Fibroblast of lung (primary cell): ENCODE results near the gene SLC25A5. TPM values are rescaled to one million over a fixed set of nuclear protein-coding genes. Genes with fewer than 3 reads are reported as not detected.

ENCODE experiments used
- DNase-seq, 2 donors: peaks; one replicate each; pipeline versions ENCODE4 v3.0.0 to v3.0.0-alpha.2; 2010; ENCODE audit warnings: low read depth in 2 of 2
- H2AFZ ChIP-seq: 2 replicates; pipeline ENCODE4 v1.5.1; 2012; ENCODE audit warnings: low read length, control low read depth, inconsistent platforms
- H3K27ac ChIP-seq: 2 replicates; pipeline ENCODE4 v1.5.1; 2011; ENCODE audit warnings: low read length, control low read depth; ENCODE audit not compliant: insufficient read depth
- H3K27me3 ChIP-seq: 2 replicates; pipeline ENCODE4 v1.5.1; 2011; ENCODE audit warnings: mild to moderate bottlenecking, low read length; ENCODE audit not compliant: control insufficient read depth, insufficient read depth
- H3K36me3 ChIP-seq: 2 replicates; pipeline ENCODE4 v1.5.1; 2011; ENCODE audit warnings: low read length; ENCODE audit not compliant: control insufficient read depth, insufficient read depth
- H3K4me1 ChIP-seq: 2 replicates; pipeline ENCODE4 v1.5.1; 2011; ENCODE audit warnings: low read length; ENCODE audit not compliant: control insufficient read depth, insufficient read depth; ENCODE audit errors: extremely low read depth
- H3K4me2 ChIP-seq: 2 replicates; pipeline ENCODE4 v1.5.1; 2011; ENCODE audit warnings: low read length, control low read depth; ENCODE audit not compliant: insufficient read depth; ENCODE audit errors: extremely low read depth
- H3K4me3 ChIP-seq, 4 experiments: fragments of 200-600 bp in 1 of 4; sonication (generic) in 1 of 4; replicated peaks in 1 of 4; 2 replicates each; pipeline ENCODE4 v1.5.1; 2011 to 2016; ENCODE audit warnings: low read length in 4 of 4, low read depth in 3 of 4, mild to moderate bottlenecking in 3 of 4, control low read depth in 2 of 4, inconsistent platforms in 1 of 4, mixed read lengths in 1 of 4; ENCODE audit not compliant: insufficient read depth in 1 of 4; ENCODE audit errors: control extremely low read depth in 1 of 4
- H3K79me2 ChIP-seq: 2 replicates; pipeline ENCODE4 v1.5.1; 2012; ENCODE audit warnings: mild to moderate bottlenecking, low read length, inconsistent platforms; ENCODE audit not compliant: control insufficient read depth, insufficient read depth
- H3K9ac ChIP-seq: 2 replicates; pipeline ENCODE4 v1.5.1; 2011; ENCODE audit warnings: mild to moderate bottlenecking, low read length, control low read depth; ENCODE audit not compliant: insufficient read depth
- H3K9me3 ChIP-seq: 2 replicates; pipeline ENCODE4 v1.5.1; 2012; ENCODE audit warnings: low read depth, low read length; ENCODE audit not compliant: control insufficient read depth, insufficient read depth
- H4K20me1 ChIP-seq: 2 replicates; pipeline ENCODE4 v1.5.1; 2011; ENCODE audit warnings: low read length; ENCODE audit not compliant: control insufficient read depth, insufficient read depth; ENCODE audit errors: extremely low read depth
- EZH2 ChIP-seq: IDR thresholded peaks from 2 replicates; pipeline ENCODE4 v1.5.1; 2012; ENCODE audit warnings: low read length, control low read depth, mild to moderate bottlenecking; ENCODE audit errors: missing control alignments
- polyA plus RNA-seq, 2 donors: library from polyadenylated mRNA; depleted of rRNA in 1 of 2; stranded (reverse) in 1 of 2; unstranded in 1 of 2; fragments of >200 nt; gene quantifications; 2 replicates each; pipeline ENCODE4 v1.2.1, GENCODE V29; 2011 to 2012; ENCODE audit warnings: missing spikeins in 1 of 2
- total RNA-seq: library from RNA; depleted of rRNA; stranded (reverse); fragments of >200 nt; gene quantifications from 2 replicates; pipeline ENCODE4 v1.2.1, GENCODE V29; 2014
- TF ChIP-seq, protein P1 (sequence below), 2 donors: IDR thresholded peaks in 1 of 2; conservative IDR thresholded peaks in 1 of 2; 1 replicate in 1 of 2; 2 replicates in 1 of 2; pipeline ENCODE4 v1.5.1; 2011 to 2012; ENCODE audit warnings: low read length in 2 of 2, control low read depth in 1 of 2, inconsistent platforms in 1 of 2, low read depth in 1 of 2, mild to moderate bottlenecking in 1 of 2

The SLC25A5 gene
- total and polyA plus RNA-seq, 2 donors (not counting 1 experiment from before 2014, with no cell fraction given) = 157 to 255 TPM

DNA sequence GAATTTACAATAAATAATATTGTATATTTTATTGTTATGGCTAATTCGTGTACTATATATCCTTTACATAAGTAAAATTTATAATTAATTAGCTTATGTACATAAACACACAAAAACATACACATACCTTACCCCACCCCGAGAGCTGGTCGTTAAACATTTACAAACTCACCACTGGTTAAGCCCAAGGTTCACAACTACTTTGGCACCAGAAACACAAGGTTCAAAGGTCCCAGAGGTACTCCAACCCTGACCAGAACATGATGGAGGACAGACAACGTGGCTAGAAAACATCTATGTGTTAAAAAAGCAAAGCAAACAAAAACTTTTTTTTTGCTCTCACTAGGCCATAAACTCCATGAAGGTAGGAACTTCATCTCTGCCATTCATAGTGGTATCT, 37.7 kb downstream of the SLC25A5 start:
- Histone ChIP-seq H3K79me2 (no peaks in the 10 kb centered on the region), H3K9ac (no peak overlapping the region), H3K4me3 (no peak overlapping the region), H3K9me3 (no peaks in the 10 kb centered on the region), H3K27ac (no peak overlapping the region), H3K36me3 (no peaks in the 10 kb centered on the region), H3K4me2 (no peak overlapping the region), H3K27me3 (no peaks in the 10 kb centered on the region), H3K4me1 (peaks cover 11% of the 10 kb centered on the region), H2AFZ (no peak overlapping the region), H4K20me1 (no peaks in the 10 kb centered on the region)
- TF ChIP-seq EZH2 = no peak
- TF ChIP-seq, protein P1, sequence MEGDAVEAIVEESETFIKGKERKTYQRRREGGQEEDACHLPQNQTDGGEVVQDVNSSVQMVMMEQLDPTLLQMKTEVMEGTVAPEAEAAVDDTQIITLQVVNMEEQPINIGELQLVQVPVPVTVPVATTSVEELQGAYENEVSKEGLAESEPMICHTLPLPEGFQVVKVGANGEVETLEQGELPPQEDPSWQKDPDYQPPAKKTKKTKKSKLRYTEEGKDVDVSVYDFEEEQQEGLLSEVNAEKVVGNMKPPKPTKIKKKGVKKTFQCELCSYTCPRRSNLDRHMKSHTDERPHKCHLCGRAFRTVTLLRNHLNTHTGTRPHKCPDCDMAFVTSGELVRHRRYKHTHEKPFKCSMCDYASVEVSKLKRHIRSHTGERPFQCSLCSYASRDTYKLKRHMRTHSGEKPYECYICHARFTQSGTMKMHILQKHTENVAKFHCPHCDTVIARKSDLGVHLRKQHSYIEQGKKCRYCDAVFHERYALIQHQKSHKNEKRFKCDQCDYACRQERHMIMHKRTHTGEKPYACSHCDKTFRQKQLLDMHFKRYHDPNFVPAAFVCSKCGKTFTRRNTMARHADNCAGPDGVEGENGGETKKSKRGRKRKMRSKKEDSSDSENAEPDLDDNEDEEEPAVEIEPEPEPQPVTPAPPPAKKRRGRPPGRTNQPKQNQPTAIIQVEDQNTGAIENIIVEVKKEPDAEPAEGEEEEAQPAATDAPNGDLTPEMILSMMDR (conservative IDR thresholded peaks at IDR 0.05 in 1 of 2, IDR thresholded peaks at IDR 0.05 in 1 of 2; ENCODE audit: low read depth in 1 of 2, low read length in 2 of 2) = no peak
- DNase-seq = no peak

DNA sequence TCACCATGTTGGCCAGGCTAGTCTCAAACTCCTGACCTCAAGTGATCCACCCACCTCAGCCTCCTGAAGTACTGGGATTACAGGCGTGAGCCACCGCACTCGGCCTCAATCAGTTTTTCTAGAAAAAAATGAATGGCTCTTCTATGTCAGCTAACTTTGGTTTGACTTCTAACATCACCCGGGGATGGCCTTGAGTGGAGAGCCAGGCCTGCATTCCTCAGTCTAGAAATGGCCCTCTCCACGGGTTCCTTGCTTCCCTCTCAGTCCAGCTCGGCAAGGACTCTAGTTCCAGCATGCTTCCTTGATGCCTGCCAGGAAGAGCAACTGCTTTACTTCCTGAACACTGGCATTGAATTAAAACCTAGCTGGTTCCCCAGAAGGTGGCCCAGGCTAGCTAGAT, 39.0 kb downstream of the SLC25A5 start:
- Histone ChIP-seq H3K4me1 (peaks cover 10% of the 10 kb centered on the region), H2AFZ (no peak overlapping the region), H3K79me2 (no peaks in the 10 kb centered on the region), H3K4me3 (no peak overlapping the region), H3K4me2 (no peak overlapping the region), H3K27ac (no peak overlapping the region), H3K36me3 (no peaks in the 10 kb centered on the region), H3K27me3 (no peaks in the 10 kb centered on the region), H3K9ac (no peak overlapping the region), H4K20me1 (no peaks in the 10 kb centered on the region), H3K9me3 (no peaks in the 10 kb centered on the region)
- DNase-seq = no peak
- TF ChIP-seq, protein P1 (conservative IDR thresholded peaks at IDR 0.05 in 1 of 2, IDR thresholded peaks at IDR 0.05 in 1 of 2; ENCODE audit: low read depth in 1 of 2, low read length in 2 of 2) = no peak
- no peak for TF ChIP-seq EZH2

DNA sequence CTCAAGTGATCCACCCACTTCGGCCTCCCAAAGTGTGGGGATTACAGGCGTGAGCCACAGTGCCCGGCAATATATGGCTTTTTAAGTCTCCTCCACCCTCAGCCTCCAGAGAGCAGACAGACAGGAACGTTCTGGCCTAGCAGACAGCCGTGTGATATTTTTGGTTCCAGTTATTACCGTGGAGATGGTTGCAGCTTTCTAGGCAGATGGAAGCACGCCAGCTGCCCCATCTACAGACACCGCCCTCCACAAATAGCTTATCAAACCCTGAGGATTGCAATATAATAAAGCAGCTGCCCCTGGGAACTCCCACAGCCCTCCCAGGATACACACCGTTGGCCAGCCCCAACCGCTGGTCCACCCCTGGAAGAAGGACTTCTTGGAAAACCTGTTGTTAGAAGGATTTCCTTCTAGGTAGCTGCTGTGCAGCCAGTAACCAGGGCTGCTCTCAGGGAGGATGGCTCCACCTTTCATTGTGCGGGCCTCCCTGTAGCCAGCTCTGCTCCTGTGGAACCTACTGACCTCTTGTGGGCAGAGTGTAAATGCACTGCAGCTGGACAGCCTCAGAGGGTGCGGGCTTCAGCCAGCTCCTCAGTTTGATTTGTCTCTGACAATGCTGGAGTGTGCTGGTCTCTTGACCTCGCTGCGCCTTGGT, 44.0 kb downstream of the SLC25A5 start:
- H3K4me2 ChIP-seq = no peak overlapping the region

More for the DNA sequence above, 44.0 kb downstream of the SLC25A5 start:
- peak; percentile 54 to 69 for DNase-seq
- Histone ChIP-seq H3K4me1 (no peaks in the 10 kb centered on the region), H3K27me3 (no peaks in the 10 kb centered on the region), H3K9me3 (no peaks in the 10 kb centered on the region), H3K79me2 (no peaks in the 10 kb centered on the region), H2AFZ (no peak overlapping the region), H4K20me1 (no peaks in the 10 kb centered on the region), H3K36me3 (no peaks in the 10 kb centered on the region), H3K9ac (no peak overlapping the region), H3K27ac (no peak overlapping the region), H3K4me3 (no peak overlapping the region)
- TF ChIP-seq, protein P1 (conservative IDR thresholded peaks at IDR 0.05 in 1 of 2, IDR thresholded peaks at IDR 0.05 in 1 of 2; ENCODE audit: low read depth in 1 of 2, low read length in 2 of 2) = peak; percentile 47 to 64
- no peak for TF ChIP-seq EZH2
